Left lung (tissue), 10 donors: Measurements from ENCODE around the gene DYNLT3. TPM values are rescaled to one million over a fixed set of nuclear protein-coding genes. Genes with fewer than 3 reads are reported as not detected.

Experiments
- ATAC-seq: fragments of 200-7000 bp; cut with Tn5 transposase; one replicate; pipeline ENCODE4 v1.9.1; 2020; ENCODE audit warnings: moderate library complexity
- DNase-seq, 4 donors: peaks; one replicate each; pipeline ENCODE4 v3.0.0-alpha.2; 2013 to 2020
- H3K27ac ChIP-seq, 2 donors: fragments of 200-600 bp; sonication (generic) in 1 of 2; one replicate each; pipeline versions ENCODE4 v1.5.0 to v1.8.0; 2020 to 2021
- H3K27me3 ChIP-seq, 2 donors: fragments of 200-600 bp; sonication (generic) in 1 of 2; one replicate each; pipeline versions ENCODE4 v1.5.0 to v1.8.0; 2020 to 2021
- H3K36me3 ChIP-seq, 2 donors: fragments of 200-600 bp; sonication (generic) in 1 of 2; one replicate each; pipeline versions ENCODE4 v1.5.0 to v1.8.0; 2020 to 2021
- H3K4me1 ChIP-seq, 2 donors: fragments of 200-600 bp; one replicate each; pipeline ENCODE4 v1.8.0; 2021
- H3K4me3 ChIP-seq, 2 donors: fragments of 200-600 bp; sonication (generic) in 1 of 2; one replicate each; pipeline versions ENCODE4 v1.5.0 to v1.8.0; 2020 to 2021; ENCODE audit warnings: mild to moderate bottlenecking in 1 of 2
- H3K9me3 ChIP-seq, 2 donors: fragments of 200-600 bp; sonication (generic) in 1 of 2; one replicate each; pipeline versions ENCODE4 v1.5.0 to v1.8.0; 2020 to 2021
- intact Hi-C, 2 donors: fragments of 100-400 bp; cut with DNase I; formaldehyde crosslinking; loops; one replicate each; pipeline versions ENCODE4 v1.11.2 to v1.14.2; 2022
- polyA plus RNA-seq, 6 donors: library from polyadenylated mRNA; unstranded; fragments of 120-200 nt; gene quantifications; one replicate each; pipeline ENCODE4 v1.2.1, GENCODE V29; 2013; ENCODE audit not compliant: insufficient read length in 6 of 6
- total RNA-seq, 2 donors: library from RNA; stranded (reverse); fragmentation: NEBNext Ultra II Directional; extraction: Animal tissue kit (Norgen Biotek cat#: 25700); gene quantifications; one replicate each; pipeline ENCODE4 v1.2.1, GENCODE V29; 2021
- TF ChIP-seq, protein P1 (sequence below), 2 donors: fragments of 200-600 bp; sonication (generic) in 1 of 2; IDR thresholded peaks; one replicate each; pipeline versions ENCODE4 v1.5.0 to v1.8.0; 2021; ENCODE audit warnings: antibody characterized with exemption in 2 of 2
- donor health status: DM: no; HTN: yes; CAD: no.
- donor health status: DM: no; HTN: no; CAD: no.

Gene DYNLT3
- total and polyA plus RNA-seq, 8 donors: 25.9 to 37.9 (median 34.9) TPM

DNA sequence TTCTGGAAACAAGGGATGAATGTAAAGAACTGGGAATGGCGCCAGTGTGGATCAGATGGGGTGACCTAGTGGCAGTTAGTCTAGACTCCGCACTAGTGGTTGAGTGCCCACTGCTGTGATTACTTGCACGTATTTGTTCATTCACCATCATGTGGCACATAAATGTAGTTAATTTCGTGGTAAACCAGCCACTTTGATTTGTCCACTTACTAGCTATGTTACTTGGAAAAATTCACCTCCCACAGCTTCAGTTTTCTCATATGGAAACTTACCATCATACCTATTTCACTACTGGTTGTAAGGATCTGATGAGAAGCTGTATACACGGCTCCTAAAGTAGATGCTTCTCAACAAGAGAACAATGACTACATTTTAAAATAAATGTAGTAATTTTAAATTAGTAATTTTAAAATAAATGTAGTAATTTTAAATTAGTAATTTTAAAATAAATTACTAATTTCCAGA is 394 bp upstream of the DYNLT3 start:
- intact Hi-C loops: no loop called here
- no peaks in the 10 kb centered on the region for H3K36me3 ChIP-seq
- no peak for ATAC-seq

DNA sequence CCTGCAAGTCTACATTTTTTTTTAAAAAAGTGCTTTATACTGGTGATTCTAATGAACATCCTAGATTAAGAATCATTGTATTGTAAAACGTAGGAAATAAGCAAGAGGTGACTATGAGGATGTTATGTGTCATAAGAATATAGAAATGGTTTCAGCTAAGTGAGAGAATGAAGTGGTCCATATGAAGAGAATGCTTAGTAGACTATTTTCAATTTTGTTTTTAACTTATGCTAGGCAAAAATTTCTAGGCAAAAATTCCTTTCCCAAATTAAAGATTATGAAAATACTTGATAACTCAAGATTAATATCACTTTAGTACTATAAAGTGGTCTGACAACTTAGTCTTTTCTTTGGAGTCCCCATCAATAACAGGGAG is 825 bp downstream of the DYNLT3 start:
- no peaks in the 10 kb centered on the region for H3K27me3 ChIP-seq
- ATAC-seq: no peak
- intact Hi-C loops: no loop called here
- no peaks in the 10 kb centered on the region for H3K36me3 ChIP-seq
- no peak for DNase-seq
- no peaks in the 10 kb centered on the region for H3K4me1 ChIP-seq
- H3K27ac ChIP-seq: peak overlapping the region; percentile 55 to 72
- TF ChIP-seq, protein P1, sequence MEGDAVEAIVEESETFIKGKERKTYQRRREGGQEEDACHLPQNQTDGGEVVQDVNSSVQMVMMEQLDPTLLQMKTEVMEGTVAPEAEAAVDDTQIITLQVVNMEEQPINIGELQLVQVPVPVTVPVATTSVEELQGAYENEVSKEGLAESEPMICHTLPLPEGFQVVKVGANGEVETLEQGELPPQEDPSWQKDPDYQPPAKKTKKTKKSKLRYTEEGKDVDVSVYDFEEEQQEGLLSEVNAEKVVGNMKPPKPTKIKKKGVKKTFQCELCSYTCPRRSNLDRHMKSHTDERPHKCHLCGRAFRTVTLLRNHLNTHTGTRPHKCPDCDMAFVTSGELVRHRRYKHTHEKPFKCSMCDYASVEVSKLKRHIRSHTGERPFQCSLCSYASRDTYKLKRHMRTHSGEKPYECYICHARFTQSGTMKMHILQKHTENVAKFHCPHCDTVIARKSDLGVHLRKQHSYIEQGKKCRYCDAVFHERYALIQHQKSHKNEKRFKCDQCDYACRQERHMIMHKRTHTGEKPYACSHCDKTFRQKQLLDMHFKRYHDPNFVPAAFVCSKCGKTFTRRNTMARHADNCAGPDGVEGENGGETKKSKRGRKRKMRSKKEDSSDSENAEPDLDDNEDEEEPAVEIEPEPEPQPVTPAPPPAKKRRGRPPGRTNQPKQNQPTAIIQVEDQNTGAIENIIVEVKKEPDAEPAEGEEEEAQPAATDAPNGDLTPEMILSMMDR (IDR thresholded peaks at IDR 0.05): no peak
- no peaks in the 10 kb centered on the region for H3K9me3 ChIP-seq
- H3K4me3 ChIP-seq: peak overlapping the region; percentile 43 to 65

More for the DNA sequence above, 394 bp upstream of the DYNLT3 start:
- no peaks in the 10 kb centered on the region for H3K9me3 ChIP-seq
- no peaks in the 10 kb centered on the region for H3K27me3 ChIP-seq
- TF ChIP-seq, protein P1 (IDR thresholded peaks at IDR 0.05): no peak
- H3K4me1 ChIP-seq: no peaks in the 10 kb centered on the region
- peak overlapping the region; percentile 43 to 65 for H3K4me3 ChIP-seq
- peak overlapping the region; percentile 16 to 72 for H3K27ac ChIP-seq
- DNase-seq: no peak

DNA sequence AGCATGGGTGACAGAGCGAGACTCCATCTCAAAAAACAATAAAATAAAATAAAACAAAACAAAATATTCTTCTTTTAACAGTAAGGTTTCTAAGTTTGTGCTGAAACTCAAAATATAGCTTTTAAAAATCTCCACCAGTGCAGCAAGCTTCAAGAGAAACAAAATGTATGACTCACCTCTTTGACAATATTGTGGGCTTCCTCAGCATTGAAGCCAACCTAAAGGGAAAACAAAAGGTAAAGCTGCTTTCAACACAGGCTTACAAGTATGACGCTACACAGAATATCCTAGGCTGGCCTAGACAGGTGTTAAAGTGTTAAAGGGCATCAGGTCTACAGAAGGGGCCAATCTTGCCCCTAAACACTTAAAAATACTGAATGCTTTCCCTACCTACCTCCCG is 1.2 kb downstream of the DYNLT3 start:
- DNase-seq: no peak
- TF ChIP-seq, protein P1 (IDR thresholded peaks at IDR 0.05): no peak
- Histone ChIP-seq H3K36me3 (no peaks in the 10 kb centered on the region), H3K27me3 (no peaks in the 10 kb centered on the region), H3K4me3 (peak overlapping the region in 1 of 2 donors; percentile 65), H3K9me3 (no peaks in the 10 kb centered on the region), H3K4me1 (no peaks in the 10 kb centered on the region), H3K27ac (no peak overlapping the region)
- no peak for ATAC-seq
- intact Hi-C loops: no loop called here

DNA sequence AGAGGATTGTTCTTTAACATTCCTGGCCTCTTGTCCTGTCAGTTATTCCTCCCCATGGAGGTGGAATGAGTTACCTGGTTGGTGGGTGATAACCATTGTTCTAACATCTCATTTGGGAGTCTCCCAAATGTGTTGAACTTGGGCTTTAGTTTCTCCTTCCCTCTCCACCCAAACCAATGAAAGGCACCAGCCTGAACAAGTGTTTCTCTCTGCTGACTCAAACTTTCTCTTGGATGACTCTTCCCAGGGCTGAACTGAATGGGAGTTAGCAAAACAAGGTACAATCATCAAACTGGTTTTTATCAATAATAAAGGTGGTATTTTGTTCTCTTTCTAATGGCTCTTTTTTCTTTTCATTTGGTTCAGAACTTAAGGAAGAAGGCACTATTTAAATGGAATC is 2.7 kb downstream of the DYNLT3 start:
- no peak for ATAC-seq
- no peaks in the 10 kb centered on the region for H3K4me1 ChIP-seq
- H3K9me3 ChIP-seq: no peaks in the 10 kb centered on the region
- H3K27me3 ChIP-seq: no peaks in the 10 kb centered on the region
- no peak overlapping the region for H3K4me3 ChIP-seq
- no peak for DNase-seq
- no peaks in the 10 kb centered on the region for H3K36me3 ChIP-seq
- intact Hi-C loops: no loop called here
- H3K27ac ChIP-seq: no peak overlapping the region
- TF ChIP-seq, protein P1 (IDR thresholded peaks at IDR 0.05): no peak

DNA sequence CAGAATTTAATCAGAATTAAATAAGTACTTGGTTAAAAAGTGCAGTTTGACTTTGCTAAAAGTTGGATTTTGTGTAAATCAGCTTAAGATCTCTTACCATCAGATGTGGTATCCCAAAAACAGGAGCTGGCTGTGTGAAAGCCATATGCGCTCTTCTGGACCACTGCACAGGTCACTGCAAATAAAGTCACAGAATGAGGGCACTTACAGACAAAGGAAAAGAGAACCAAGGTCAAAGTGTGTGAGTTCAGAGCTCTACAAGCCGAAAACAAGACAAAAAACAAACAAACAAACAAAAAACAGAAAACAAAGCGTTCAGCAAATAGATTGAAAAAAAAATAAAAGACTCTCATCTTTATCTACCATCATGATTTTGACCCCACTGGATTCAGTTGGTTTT is 6.4 kb downstream of the DYNLT3 start:
- no peak overlapping the region for H3K4me3 ChIP-seq
- DNase-seq (no peak), ATAC-seq (no peak)
- H3K27ac ChIP-seq: no peak overlapping the region
- no peaks in the 10 kb centered on the region for H3K27me3 ChIP-seq
- TF ChIP-seq, protein P1 (IDR thresholded peaks at IDR 0.05): no peak
- H3K4me1 ChIP-seq: no peaks in the 10 kb centered on the region
- intact Hi-C loops: no loop called here
- no peaks in the 10 kb centered on the region for H3K9me3 ChIP-seq
- peaks cover 0 to 4% of the 10 kb centered on the region in 2 donors for H3K36me3 ChIP-seq
